ENCODE data around the gene ACER1.
A peak's percentile ranks its signal among the peaks of the same experiment; 100 is the strongest.
"Not testable (repeated sequence)": the region's sequence is repeated elsewhere in the genome, so short reads cannot be mapped to it uniquely, and the experiment has no call there.

ACER1 gene

DNA sequence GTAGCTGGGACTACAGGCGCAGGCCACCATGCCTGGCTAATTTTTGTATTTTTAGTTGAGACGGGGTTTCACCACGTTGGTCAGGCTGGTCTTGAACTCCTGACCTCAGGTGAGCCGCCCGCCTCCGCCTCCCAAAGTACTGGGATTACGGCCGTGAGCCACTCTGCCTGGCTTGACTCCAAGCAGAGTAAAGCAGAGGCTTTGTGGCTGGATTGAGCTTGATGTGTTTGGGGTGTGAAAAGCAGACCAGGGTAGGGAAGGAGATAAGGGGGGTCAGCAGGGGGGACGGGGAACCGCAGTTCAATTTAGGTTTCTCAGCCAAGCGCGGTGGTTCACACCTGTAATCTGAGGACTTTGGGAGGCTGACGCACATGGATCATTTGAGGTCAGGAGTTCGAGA, 23.8 kb upstream of the ACER1 start:
- no peak for ATAC-seq (ENCODE audit: low read depth)

GRCh38 chr19:6355321-6356040, 22.1 kb upstream of the ACER1 start:
- DNase-seq (ENCODE audit: low spot score); H3K9me3 ChIP-seq (ENCODE audit: severe bottlenecking); H3K27ac ChIP-seq (ENCODE audit: poor library complexity, severe bottlenecking); H3K4me3 ChIP-seq (ENCODE audit: severe bottlenecking); H3K4me1 ChIP-seq (ENCODE audit: insufficient read depth, poor library complexity, severe bottlenecking); H3K27me3 ChIP-seq (ENCODE audit: insufficient read depth, poor library complexity, severe bottlenecking); H3K36me3 ChIP-seq (ENCODE audit: low read depth); ATAC-seq (ENCODE audit: low read depth): not testable (repeated sequence)

More for the DNA sequence above, 23.8 kb upstream of the ACER1 start:
- H3K36me3 ChIP-seq (ENCODE audit: low read depth), result no peaks in the 10 kb centered on the region
- no peaks in the 10 kb centered on the region for H3K27me3 ChIP-seq (ENCODE audit: insufficient read depth, poor library complexity, severe bottlenecking)
- H3K9me3 ChIP-seq (ENCODE audit: severe bottlenecking), result no peaks in the 10 kb centered on the region
- DNase-seq (ENCODE audit: low spot score), result no peak
- no peak overlapping the region for H3K4me3 ChIP-seq (ENCODE audit: severe bottlenecking)
- no peak for TF ChIP-seq CTCF (IDR thresholded peaks at IDR 0.05; ENCODE audit: poor library complexity, severe bottlenecking)
- H3K27ac ChIP-seq (ENCODE audit: poor library complexity, severe bottlenecking), result no peak overlapping the region
- no peaks in the 10 kb centered on the region for H3K4me1 ChIP-seq (ENCODE audit: insufficient read depth, poor library complexity, severe bottlenecking)

GRCh38 chr19:6354098-6354674, 20.8 kb upstream of the ACER1 start:
- H3K27me3 ChIP-seq (ENCODE audit: insufficient read depth, poor library complexity, severe bottlenecking), result no peaks in the 10 kb centered on the region
- no peak overlapping the region for H3K27ac ChIP-seq (ENCODE audit: poor library complexity, severe bottlenecking)
- TF ChIP-seq CTCF (IDR thresholded peaks at IDR 0.05; ENCODE audit: poor library complexity, severe bottlenecking), result peak; percentile 54
- no peak overlapping the region for H3K4me3 ChIP-seq (ENCODE audit: severe bottlenecking)
- no peaks in the 10 kb centered on the region for H3K9me3 ChIP-seq (ENCODE audit: severe bottlenecking)
- no peaks in the 10 kb centered on the region for H3K4me1 ChIP-seq (ENCODE audit: insufficient read depth, poor library complexity, severe bottlenecking)
- ATAC-seq (ENCODE audit: low read depth), result no peak
- no peaks in the 10 kb centered on the region for H3K36me3 ChIP-seq (ENCODE audit: low read depth)
- DNase-seq (ENCODE audit: low spot score), result no peak

- no peaks in the 10 kb centered on the region for H3K9me3 ChIP-seq (ENCODE audit: severe bottlenecking)
- no peaks in the 10 kb centered on the region for H3K27me3 ChIP-seq (ENCODE audit: insufficient read depth, poor library complexity, severe bottlenecking)
- H3K4me1 ChIP-seq (ENCODE audit: insufficient read depth, poor library complexity, severe bottlenecking), result no peaks in the 10 kb centered on the region
- ATAC-seq (ENCODE audit: low read depth) (no peak), DNase-seq (ENCODE audit: low spot score) (no peak)
- no peak overlapping the region for H3K27ac ChIP-seq (ENCODE audit: poor library complexity, severe bottlenecking)
- H3K36me3 ChIP-seq (ENCODE audit: low read depth), result no peaks in the 10 kb centered on the region
- no peak for TF ChIP-seq CTCF (IDR thresholded peaks at IDR 0.05; ENCODE audit: poor library complexity, severe bottlenecking)
- no peak overlapping the region for H3K4me3 ChIP-seq (ENCODE audit: severe bottlenecking)
Measured at GRCh38 chr19:6352381-6353165, 19.2 kb upstream of the ACER1 start.

GRCh38 chr19:6350688-6351087, 17.3 kb upstream of the ACER1 start:
- Histone ChIP-seq H3K27ac (ENCODE audit: poor library complexity, severe bottlenecking) (no peak overlapping the region), H3K9me3 (ENCODE audit: severe bottlenecking) (no peaks in the 10 kb centered on the region), H3K4me3 (ENCODE audit: severe bottlenecking) (no peak overlapping the region), H3K27me3 (ENCODE audit: insufficient read depth, poor library complexity, severe bottlenecking) (no peaks in the 10 kb centered on the region), H3K36me3 (ENCODE audit: low read depth) (no peaks in the 10 kb centered on the region), H3K4me1 (ENCODE audit: insufficient read depth, poor library complexity, severe bottlenecking) (no peaks in the 10 kb centered on the region)
- ATAC-seq (ENCODE audit: low read depth), result no peak
- TF ChIP-seq CTCF (IDR thresholded peaks at IDR 0.05; ENCODE audit: poor library complexity, severe bottlenecking), result no peak
- no peak for DNase-seq (ENCODE audit: low spot score)

- H3K27me3 ChIP-seq (ENCODE audit: insufficient read depth, poor library complexity, severe bottlenecking); H3K36me3 ChIP-seq (ENCODE audit: low read depth); H3K4me1 ChIP-seq (ENCODE audit: insufficient read depth, poor library complexity, severe bottlenecking); H3K9me3 ChIP-seq (ENCODE audit: severe bottlenecking); ATAC-seq (ENCODE audit: low read depth); DNase-seq (ENCODE audit: low spot score); H3K4me3 ChIP-seq (ENCODE audit: severe bottlenecking); H3K27ac ChIP-seq (ENCODE audit: poor library complexity, severe bottlenecking): not testable (repeated sequence)
Measured at GRCh38 chr19:6349271-6349670, 15.9 kb upstream of the ACER1 start.

Measured in RWPE2 (cell line).